ENCODE results near the gene DYRK1B.

The DYRK1B gene

GRCh38 chr19:39852882-39853281, 18.9 kb upstream of the DYRK1B start:
- DNase-seq: no peak

GRCh38 chr19:39850892-39851291, 16.9 kb upstream of the DYRK1B start:
- DNase-seq: no peak

- DNase-seq: no peak
Measured at GRCh38 chr19:39848392-39848791, 14.4 kb upstream of the DYRK1B start.

- no peak for DNase-seq
Measured at GRCh38 chr19:39847525-39847924, 13.6 kb upstream of the DYRK1B start.

- no peak for DNase-seq
Measured at GRCh38 chr19:39846678-39847486, 12.9 kb upstream of the DYRK1B start.

GRCh38 chr19:39845933-39846677, 12.1 kb upstream of the DYRK1B start, which contains the start of gene FBL:
Gene FBL (minus strand): TSS chr19:39846379. CDS start chr19:39846300, 79 bp downstream.
- DNase-seq: peak; percentile 98

- peak; percentile 13 for DNase-seq
Measured at GRCh38 chr19:39845584-39845932, 11.6 kb upstream of the DYRK1B start.

GRCh38 chr19:39845172-39845571, 11.2 kb upstream of the DYRK1B start:
- DNase-seq: no peak

- peak; percentile 61 for DNase-seq
Measured at GRCh38 chr19:39843919-39844793, 10.2 kb upstream of the DYRK1B start.

- no peak for DNase-seq
Measured at GRCh38 chr19:39842693-39843435, 8.9 kb upstream of the DYRK1B start.

GRCh38 chr19:39841041-39841440, 7.1 kb upstream of the DYRK1B start:
- no peak for DNase-seq

- DNase-seq: no peak
Measured at GRCh38 chr19:39840492-39840891, 6.5 kb upstream of the DYRK1B start.

- no peak for DNase-seq
Measured at GRCh38 chr19:39839678-39840327, 5.8 kb upstream of the DYRK1B start.

GRCh38 chr19:39838569-39838968, 4.6 kb upstream of the DYRK1B start:
- no peak for DNase-seq

GRCh38 chr19:39837978-39838377, 4.0 kb upstream of the DYRK1B start:
- DNase-seq: no peak

- DNase-seq: no peak
Measured at GRCh38 chr19:39834287-39834841, 402 bp upstream of the DYRK1B start.

- no peak for DNase-seq
Measured at GRCh38 chr19:39833160-39833463, 850 bp downstream of the DYRK1B start.

GRCh38 chr19:39832341-39833083, 1.4 kb downstream of the DYRK1B start:
- DNase-seq: no peak

GRCh38 chr19:39831679-39832078, 2.3 kb downstream of the DYRK1B start:
- DNase-seq: no peak

- no peak for DNase-seq
Measured at GRCh38 chr19:39830847-39831246, 3.1 kb downstream of the DYRK1B start.

- DNase-seq: no peak
Measured at GRCh38 chr19:39830406-39830805, 3.6 kb downstream of the DYRK1B start.

Measured in activated CD4-positive, alpha-beta T cell treated with anti-CD3 and anti-CD28 coated beads, Interleukin-10, Interleukin-2, amounts not matched to agents 100 ng/mL and 50 ng/mL, durations not matched to agents 16 hours and 8 hours (primary cell).